HG02885 (cell line): ENCODE results near the gene SLC16A6.
"Not testable (repeated sequence)": the region's sequence is repeated elsewhere in the genome, so short reads cannot be mapped to it uniquely, and the experiment has no call there.

Experiments
- ATAC-seq: cut with Tn5 transposase; IDR thresholded peaks from one replicate; pipeline ENCODE4 v1.9.1; 2021; ENCODE audit warnings: mild to moderate bottlenecking; ENCODE audit not compliant: unreplicated experiment, poor library complexity

Gene SLC16A6

GRCh38 chr17:68315930-68316329 is 25.0 kb upstream of the SLC16A6 start:
- no peak for ATAC-seq

DNA sequence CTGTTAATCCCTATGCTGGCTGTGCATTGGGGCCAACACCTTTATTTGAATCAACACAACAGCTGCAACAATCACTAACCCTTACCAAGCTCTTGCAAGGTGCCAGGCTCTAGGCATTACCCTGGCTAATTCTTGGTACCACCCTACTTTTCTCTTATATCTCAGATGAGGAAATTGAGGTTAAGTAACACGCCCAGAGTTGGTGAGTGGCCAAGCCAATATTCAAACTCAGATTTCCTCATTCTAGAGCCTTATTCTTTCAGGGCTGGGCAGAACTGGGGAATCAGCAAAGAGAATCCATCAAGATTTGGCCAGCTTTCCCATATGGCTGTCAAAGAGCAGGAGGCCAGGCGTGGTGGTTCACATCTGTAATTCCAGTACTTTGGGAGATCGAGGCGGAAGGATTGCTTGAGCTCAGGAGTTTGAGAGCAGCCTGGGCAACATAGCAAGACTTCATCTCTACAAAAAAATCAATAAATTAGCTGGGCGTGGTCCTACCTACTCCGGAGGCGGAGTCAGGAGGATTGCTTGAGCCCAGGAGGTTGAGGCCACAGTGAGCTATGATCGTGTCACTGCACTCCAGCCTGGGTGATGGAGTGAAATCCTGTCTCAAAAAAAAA is 24.1 kb upstream of the SLC16A6 start:
- no peak for ATAC-seq

DNA sequence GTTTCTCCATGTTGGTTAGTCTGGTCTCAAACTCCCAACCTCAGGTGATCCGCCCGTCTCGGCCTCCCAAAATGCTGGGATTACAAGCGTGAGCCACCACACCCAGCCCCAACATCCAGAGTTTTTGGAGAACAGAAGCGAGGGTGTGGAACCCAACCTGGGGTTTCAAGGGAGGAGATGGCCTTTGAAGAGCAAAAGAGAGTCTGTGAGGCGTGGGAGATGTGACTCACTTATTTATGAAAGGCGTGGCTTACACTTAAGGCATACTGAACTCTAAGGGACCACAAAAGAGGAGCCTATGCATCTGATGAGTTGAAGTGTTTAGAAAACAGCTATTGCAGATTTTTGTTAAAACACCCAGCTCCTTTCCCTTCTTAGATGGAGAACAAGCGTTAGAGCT is 19.2 kb upstream of the SLC16A6 start:
- ATAC-seq: no peak

- not testable (repeated sequence) for ATAC-seq
Measured at GRCh38 chr17:68309066-68309670, 18.2 kb upstream of the SLC16A6 start.

- not testable (repeated sequence) for ATAC-seq
Measured at GRCh38 chr17:68308486-68308885, 17.6 kb upstream of the SLC16A6 start.

DNA sequence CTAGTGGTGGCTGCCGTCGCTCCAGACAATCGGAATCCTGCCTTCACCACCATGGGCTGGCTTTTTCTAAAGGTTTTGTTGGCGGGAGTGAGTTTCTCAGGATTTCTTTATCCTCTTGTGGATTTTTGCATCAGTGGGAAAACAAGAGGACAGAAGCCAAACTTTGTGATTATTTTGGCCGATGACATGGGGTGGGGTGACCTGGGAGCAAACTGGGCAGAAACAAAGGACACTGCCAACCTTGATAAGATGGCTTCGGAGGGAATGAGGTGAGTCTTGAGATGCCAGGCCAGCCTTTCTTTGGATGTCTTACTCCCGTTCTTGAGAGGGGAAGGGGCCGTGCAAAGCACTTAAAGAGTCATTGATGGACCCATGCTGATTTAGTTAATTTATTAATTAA is 16.5 kb upstream of the SLC16A6 start:
- ATAC-seq: no peak

DNA sequence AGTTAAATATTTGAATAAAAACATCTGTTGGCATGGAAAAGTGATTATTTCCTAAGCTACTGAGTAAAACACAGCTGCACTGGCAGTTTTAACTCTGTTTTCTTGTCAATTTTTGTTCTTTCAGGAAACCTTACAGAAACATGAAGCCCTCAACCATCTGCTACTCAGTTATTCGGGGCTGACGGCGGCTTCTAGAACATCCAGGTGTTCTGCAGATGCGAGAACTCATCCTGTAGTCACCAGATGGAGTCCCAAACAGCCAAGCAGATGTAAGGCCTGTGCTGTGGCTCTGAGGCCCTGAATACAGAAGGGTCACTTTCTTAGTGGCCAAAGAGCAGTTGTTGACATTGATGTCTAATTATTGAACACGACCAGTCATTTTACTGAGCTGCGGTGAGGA is 15.9 kb upstream of the SLC16A6 start:
- ATAC-seq: no peak

DNA sequence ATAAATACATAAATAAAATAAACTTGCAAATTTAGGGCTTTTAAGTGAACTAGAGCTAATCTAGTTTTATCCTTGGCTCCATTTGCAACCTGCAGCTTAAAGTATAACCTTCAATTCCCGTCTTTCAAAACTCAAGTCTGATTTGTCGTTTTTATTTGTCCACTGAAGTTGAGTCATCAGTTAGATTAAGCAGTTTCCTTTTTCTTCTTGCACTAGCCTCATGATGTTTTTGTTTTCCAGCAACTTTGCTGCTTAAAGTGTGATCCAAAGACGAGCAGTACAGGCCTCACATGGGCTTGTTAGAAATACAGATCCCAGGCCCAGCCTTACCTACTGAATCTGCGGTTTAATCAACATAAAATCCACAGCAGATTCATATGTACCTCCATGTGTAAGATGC is 14.2 kb upstream of the SLC16A6 start:
- no peak for ATAC-seq

DNA sequence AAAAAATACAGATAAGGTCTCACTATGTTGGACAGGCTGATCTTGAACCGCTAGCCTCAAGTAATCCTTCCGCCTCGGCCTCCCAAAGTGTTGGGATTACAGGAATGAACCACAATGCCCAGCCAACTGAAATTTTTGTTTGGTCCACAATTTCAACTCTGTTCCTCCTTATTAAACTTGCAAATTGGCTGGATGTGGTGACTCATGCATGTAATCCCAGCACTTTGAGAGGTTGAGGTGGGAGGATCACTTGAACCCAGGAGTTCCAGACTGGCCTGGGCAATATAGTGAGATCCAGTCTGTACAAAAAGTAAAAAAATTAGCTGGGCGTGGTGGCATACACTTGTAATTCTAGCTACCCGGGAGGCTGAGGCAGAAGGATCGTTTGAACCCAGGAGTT is 13.8 kb upstream of the SLC16A6 start:
- ATAC-seq: no peak

- no peak for ATAC-seq
Measured at GRCh38 chr17:68302666-68303065, 11.7 kb upstream of the SLC16A6 start.

GRCh38 chr17:68302066-68302564 is 11.2 kb upstream of the SLC16A6 start:
- no peak for ATAC-seq

DNA sequence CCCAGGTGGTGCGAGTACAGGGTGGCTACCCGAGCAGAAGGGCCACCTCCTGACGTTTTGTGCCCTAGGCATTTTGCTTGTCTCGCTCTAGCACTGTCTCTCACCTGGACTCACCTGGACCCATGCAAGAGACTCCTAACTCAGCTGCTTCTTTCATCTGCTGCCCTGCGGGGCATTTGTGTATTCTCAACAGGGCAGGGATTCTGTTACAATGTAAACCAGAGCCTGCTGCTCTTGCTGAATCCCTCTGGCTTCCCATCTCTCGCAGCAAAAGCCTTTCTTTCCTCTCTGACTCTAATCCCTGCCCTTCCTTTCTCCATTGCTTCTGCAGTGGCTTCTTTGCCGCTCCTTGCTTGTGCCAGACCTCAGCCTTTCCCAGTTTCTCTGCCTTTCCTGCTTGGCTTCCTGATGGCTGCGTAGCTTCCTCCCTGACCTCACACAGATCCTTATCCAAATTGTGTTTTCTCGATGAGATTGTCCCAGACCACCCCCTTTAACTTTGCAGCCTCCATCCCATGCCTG is 10.6 kb upstream of the SLC16A6 start:
- no peak for ATAC-seq

DNA sequence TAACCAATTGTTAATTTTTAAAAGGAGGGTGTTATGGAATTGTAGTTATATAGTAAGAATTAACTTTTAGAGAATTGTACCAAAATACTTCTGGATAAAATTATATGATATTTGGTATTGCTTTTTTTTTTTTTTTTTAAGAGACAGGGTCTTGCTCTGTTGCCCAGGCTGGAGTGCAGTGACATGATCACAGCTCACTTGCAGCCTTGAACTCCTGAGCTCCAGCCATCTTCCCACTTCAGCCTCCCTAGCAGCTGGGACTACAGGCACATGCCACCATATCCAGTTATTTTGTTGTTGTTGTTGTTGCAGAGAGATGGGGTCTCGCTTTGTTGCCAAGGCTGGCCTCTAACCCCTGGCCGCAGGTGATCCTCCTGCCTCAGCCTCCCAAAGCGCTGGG is 8.9 kb upstream of the SLC16A6 start:
- no peak for ATAC-seq

- ATAC-seq: no peak
Measured at GRCh38 chr17:68298601-68299000, 7.7 kb upstream of the SLC16A6 start.

GRCh38 chr17:68297195-68297594 is 6.3 kb upstream of the SLC16A6 start:
- no peak for ATAC-seq

DNA sequence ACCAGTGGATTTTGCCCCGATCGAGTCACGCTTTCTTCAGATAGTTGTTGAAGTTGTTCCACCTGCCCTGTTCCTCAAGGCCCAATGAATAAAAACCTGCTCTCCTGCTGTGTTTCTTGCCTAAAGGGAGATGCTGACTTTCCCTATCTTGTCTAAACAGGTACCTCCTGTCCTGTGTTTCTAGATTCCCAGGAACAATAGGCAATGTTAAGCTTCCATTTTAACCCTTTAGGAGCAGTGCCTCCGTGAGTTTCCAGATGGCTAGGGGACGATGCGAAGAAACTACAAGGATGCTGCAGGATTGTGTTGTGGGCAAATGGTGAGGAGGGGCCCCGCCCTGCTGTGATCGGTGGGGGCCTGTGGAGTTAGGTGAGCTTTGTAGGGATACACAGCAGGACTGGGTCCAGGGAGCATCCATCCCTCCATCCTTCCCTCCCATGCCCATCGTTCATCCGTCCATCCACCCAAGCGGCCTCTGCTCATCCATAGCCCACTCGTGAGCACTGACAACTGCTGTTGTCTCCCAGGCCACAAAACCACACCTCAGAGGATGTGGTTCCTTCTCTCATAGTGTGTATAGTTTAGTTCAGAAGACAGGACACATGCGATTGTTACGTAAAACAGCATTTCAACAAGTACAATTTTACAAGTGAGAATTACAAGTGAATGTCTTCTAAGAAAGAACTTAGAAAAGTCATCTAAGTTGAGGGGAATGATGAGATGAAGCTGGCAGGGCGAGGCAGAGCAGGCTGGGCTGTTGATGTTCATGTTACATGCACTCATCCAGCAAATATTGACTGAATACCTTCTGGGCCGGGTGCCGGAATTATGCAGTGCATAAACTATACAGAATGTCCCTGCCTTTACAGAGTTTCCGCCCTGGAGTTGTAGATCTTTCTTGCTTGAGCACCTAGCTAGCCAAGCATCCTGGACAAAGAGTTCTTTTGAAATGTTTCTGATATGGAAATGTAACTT is 5.6 kb upstream of the SLC16A6 start:
- ATAC-seq: no peak

DNA sequence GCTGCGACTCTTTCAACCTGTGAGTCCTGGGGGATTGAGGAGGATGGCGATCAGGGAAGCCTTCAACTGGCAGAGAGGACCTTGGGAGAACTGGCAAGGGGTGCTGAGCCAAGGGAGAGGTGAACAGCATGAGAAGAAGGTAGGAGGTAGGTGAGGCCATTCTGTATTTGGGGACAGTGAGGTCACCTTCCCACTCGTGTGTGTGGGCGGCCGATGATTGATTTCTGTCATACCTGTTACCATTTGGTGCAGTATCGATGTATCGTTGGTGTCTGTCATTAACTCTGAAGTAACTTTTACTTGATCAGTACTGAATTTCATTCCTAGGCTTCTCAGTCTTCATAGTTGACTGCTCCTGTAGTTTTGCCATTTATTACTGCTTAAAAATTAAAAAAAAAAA is 4.2 kb upstream of the SLC16A6 start:
- ATAC-seq: no peak

- ATAC-seq: no peak
Measured at GRCh38 chr17:68294617-68295016, 3.7 kb upstream of the SLC16A6 start.

- ATAC-seq: no peak
Measured at GRCh38 chr17:68294196-68294555, 3.2 kb upstream of the SLC16A6 start.

- no peak for ATAC-seq
Measured at GRCh38 chr17:68293490-68294195, 2.7 kb upstream of the SLC16A6 start.
